Posterior cingulate gyrus (tissue), 11 donors: ENCODE data around the gene CCDC33.
A peak's percentile ranks its signal among the peaks of the same experiment; 100 is the strongest.
"Not testable (repeated sequence)": the region's sequence is repeated elsewhere in the genome, so short reads cannot be mapped to it uniquely, and the experiment has no call there.

Experiments
- DNase-seq, 10 donors: peaks; one replicate each; pipeline versions ENCODE4 v3.0.0 to v3.0.0-alpha.2; 2020 to 2021; ENCODE audit warnings: mixed read lengths in 3 of 10
- intact Hi-C: fragments of 100-400 bp; cut with DNase I; formaldehyde crosslinking; loops from one replicate; pipeline ENCODE4 v1.15.1; 2023

CCDC33 gene

DNA sequence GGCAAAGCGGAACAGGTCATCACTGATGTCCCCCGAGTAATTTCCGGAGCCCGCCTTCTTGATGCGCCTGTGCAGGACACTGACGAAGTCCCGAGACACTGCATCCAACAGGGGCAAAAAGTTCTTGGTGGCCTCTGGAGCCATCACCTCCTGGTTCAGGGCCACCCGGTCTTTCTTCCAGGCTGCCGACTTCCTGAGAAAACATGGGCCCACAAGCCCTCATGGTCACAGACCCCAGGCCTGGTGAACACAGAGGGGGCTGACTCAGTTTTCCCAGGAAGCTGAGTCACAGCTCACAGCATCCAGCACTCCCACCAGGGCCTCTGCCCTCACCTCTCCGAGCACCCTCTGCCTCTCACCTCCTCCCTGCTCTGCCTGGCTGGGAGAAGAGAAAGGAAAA, 108.9 kb downstream of the CCDC33 start:
- intact Hi-C loops, result no loop called here
- DNase-seq, result peak in 2 of 10 donors; percentile 44 to 61

DNA sequence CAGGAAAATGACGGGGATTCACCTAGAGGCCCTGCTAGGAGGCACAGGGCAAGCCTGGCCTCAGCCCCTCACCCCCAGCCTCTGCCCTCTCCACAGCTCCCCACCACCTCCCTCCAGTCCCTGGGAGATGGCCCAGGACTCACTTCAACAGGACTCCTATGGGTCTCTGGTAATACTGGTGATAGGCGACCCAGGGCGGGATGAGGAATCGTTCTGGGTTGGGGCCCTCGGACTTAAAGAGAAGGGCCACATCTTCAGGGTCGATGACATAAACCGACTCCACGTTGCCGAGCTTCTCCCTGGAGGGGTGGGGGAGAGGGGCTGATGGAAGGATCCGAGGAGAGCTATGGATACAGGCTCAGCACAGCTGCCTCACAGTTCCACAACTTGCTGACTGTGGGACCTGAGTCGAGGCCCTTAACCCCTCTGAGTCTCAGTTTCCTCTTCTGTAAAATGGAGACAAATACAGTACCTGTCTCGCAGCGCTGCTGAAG, 111.7 kb downstream of the CCDC33 start:
- intact Hi-C loops, result no loop called here
- peak in 2 of 10 donors; percentile 29 to 46 for DNase-seq

DNA sequence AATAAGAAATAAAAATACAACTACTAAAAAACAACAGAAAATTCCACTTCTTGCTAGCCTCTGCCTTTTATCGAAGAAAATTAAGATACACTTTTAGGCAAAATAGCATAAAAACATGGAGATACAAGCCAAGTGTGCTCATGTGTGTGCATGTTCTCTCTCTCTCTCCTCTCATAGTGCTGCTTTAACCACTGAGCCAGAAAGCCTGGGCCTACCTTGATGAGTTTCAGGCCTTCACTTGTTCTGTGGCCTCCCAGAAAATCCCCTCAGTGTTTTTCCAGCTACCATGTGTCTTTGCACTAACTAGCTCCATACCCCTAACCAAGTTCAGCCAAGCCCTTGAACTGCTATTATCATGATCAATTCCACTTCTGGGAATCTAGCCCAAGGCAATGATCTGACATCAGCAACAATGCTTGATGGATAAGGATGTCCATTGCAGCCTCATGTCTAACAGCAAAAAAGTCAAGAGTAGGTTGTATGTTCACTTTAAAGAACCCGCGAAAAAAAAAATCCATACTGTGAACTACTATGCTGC, 113.2 kb downstream of the CCDC33 start:
- peak in 1 of 10 donors; percentile 7 for DNase-seq
- intact Hi-C loops, result no loop called here

DNA sequence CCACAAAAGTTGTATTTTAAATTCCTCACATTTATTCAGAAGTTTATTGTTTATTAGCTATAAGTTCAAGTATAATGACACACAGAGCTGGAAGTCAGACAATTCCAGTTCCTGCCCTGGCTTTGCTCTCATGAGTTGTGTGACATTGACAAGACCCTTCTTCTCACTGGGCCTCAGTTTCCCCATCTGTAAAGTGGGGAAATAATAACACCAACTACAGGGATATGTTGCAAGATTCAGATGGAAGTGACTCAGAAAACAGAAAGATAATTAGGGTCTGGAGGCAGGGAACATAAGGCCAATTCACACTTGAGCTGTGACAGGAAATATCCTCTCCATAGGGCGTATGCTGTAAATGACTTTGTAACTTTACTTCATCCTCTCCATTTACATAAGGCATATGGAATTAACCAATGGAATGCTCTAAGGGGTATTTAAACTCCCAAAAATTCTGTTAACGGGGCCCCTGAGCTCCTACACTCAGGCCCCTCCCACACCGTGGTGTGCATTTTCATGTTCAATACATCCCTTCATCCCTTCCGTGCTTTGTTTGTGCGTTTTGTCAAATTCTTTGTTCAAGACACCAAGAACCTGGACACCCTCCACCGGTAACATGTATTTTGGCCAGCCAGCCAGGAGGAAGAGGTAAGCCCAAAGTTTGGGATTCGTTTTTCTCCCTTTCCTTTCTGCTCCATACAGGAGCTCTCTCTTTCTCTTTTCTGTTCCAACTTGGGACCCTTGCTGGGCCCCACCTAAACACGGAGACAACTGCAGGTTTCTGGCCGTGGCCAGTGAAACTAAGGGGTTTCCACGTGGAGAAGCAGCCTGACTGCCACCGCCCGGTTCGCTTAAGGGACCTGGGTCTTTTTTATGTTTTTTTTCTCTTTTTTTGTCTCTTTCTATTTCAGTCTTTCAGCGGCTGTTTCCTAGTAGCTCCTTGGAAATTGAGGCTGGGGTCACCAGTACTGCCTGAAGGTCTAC, 114.5 kb downstream of the CCDC33 start:
- DNase-seq, result peak in 1 of 10 donors; percentile 34
- intact Hi-C loops, result no loop called here

DNA sequence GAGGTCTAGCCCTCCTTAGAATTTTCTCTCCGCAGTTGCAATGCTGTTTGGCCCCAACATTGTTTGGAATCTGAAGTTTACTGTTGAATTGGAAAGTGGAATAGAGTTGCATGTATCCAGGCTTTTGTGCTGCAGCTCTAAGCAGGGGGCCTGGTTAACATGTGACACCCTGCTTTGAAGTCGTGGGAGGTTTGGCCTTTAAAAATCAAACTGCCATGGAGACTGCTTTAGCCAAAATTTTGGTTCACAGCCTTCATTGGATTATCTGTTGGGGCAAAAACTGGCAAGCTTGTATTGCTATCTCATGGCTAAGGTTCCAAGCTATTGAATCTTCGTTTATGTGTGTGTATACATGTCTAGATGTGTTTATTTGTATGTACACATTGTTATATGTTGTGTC, 115.5 kb downstream of the CCDC33 start:
- intact Hi-C loops, result no loop called here

DNA sequence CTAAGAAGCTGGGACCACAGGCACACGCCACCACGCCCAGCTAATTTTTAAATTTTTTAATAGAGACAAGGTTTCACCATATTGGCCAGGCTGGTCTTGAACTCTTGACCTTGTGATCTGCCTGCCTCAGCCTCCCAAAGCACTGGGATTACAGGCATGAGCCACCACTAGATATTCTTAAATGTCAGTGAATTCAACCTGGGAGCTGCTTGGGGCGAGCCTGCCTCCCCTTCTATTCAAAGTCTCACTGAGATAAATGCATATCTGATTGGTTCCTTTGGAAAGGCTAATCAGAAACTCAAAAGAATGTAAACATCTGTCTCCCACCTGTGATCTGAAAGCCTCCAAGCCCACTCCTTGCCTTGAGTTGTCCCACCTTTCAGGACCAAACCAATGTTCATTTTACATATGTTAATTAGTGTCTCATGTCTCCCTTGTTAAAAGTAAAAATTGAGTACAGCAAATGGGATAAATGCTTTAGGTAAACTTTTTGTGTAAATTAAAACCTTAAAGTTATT, 116.3 kb downstream of the CCDC33 start:
- intact Hi-C loops, result no loop called here
- no peak for DNase-seq

More for the DNA sequence above, 115.5 kb downstream of the CCDC33 start:
- no peak for DNase-seq

DNA sequence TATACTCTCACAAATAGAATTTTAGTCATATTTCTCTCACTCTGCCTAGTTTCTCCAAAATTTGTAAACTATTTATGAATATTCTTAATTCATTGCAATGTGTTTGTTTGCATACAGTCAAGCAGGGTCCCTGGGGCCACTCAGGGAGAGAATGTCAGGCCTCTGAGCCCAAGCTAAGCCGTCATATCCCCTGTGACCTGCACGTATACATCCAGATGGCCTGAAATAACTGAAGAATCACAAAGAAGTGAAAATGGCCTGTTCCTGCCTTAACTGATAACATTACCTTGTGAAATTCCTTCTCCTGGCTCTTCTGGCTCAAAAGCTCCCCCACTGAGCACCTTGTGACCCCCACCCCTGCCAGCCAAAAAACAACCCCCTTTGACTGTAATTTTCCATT, 117.9 kb downstream of the CCDC33 start:
- intact Hi-C loops, result not testable (repeated sequence)
- DNase-seq, result peak in 1 of 10 donors; percentile 48

DNA sequence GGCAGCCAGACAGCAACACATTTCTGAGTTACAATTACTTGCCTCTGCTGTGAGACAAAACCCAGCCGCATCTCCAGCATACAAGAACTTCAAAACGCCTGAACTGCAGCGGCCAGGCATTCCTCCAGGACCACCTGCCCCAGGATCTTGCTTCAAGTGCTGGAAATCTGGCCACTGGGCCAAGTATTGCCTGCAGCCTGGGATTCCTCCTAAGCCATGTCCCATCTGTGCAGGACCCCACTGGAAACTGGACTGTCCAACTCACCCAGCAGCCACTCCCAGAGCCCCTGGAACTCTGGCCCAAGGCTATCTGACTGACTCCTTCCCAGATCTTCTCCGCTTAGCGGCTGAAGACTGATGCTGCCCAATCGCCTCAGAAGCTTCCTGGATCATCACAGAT, 119.9 kb downstream of the CCDC33 start:
- intact Hi-C loops, result not testable (repeated sequence)
- DNase-seq, result peak in 2 of 10 donors; percentile 51 to 52

DNA sequence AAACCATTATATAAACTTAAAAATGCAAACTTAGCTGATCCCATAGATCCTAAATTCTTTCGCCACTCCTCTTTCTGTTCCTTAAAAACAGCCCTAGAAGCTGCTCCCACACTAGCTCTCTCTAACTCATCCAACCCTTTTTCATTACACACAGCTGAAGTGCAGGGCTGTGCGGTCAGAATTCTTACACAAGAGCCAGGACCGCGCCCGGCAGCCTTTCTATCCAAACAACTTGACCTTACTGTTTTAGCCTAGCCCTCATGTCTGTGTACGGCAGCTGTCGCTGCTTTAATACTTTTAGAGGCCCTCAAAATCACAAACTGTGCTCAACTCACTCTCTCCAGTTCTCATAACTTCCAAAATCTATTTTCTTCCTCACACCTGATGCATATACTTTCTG, 121.4 kb downstream of the CCDC33 start:
- intact Hi-C loops, result not testable (repeated sequence)
- DNase-seq, result peak in 1 of 10 donors; percentile 33

DNA sequence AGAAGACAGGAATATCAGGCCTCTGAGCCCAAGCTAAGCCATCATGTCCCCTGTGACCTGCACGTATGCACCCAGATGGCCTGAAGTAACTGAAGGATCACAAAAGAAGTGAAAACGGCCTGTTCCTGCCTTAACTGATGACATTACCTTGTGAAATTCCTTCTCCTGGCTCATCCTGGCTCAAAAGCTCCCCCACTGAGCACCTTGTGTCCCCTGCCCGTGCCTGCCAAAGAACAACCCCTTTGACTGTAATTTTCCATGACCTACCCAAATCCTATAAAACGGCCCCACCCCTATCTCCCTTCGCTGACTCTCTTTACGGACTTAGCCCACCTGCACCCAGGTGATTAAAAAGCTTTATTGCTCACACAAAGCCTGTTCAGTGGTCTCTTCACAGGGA, 123.2 kb downstream of the CCDC33 start:
- intact Hi-C loops, result not testable (repeated sequence)
- DNase-seq, result peak in 1 of 10 donors; percentile 5

DNA sequence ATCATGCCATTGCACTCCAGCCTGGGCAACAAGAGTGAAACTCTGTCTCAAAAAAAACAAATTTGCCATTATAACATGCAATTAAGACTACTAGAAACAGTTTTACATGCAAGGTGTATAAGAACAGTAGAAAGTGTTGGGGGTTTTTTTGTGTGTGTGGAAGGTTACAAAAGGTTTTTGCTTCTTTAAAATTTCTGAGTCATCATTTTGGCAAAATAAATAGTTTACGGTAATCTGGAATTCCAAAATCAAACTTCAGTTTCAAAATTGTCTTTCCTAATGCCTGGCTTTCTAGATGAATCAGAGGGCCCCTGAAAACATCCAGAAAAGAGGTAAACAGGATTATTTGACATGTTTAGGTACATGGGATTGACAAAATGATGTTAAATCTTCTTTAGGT, 124.7 kb downstream of the CCDC33 start:
- DNase-seq, intact Hi-C loops: not testable (repeated sequence)

DNA sequence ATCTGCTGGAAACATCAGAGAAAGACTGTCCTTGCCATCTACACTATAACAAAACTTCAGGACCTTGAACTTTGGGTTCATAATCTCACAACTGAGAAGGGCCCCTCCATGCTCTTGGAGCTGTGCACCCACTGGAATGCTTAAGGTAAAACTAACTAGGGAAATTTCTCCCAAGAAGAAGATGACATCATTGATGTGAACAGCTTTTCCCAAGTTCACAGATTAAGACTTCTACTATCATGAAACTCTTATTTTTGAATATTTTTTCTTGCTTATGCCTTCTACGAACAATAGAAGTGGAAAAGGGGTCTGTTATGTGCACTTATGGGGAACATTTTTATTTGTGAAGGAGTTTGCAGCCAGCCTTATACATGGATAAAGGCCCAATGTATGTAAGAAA, 126.4 kb downstream of the CCDC33 start:
- intact Hi-C loops, result no loop called here
- no peak for DNase-seq

DNA sequence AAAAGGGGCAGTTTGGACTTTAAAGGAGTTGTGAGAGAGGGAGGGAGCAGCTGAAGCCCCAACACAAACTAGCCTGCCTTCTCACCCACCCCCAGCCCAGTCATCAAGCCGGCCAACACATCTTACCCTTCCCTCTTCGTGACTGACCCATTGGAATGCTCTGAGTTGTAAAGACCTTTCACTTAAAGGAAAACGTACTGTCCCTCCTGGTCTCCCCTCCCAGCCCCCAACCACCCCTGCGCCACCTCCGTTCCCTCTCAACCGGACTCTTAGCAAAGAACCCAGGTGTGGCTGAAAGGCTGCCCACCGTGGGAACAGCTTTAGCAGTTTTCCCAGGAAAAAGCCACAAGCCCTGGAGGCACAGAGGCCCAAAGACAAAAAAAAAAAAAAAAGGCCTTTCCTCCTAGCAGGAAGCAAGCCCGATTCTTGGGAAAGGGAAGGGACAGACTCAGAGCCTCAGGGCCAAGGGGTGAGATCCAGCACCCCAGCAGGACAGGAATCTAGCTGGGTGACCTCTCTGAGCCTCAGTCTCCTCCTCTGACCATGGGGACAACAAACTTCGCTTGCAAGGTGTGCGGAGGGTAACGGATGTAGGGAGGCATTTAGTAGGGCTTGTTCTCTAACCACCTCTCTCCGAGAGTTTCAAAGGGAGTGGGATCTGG, 128.9 kb downstream of the CCDC33 start:
- DNase-seq, result peak in 1 of 10 donors; percentile 39
- intact Hi-C loops, result no loop called here

DNA sequence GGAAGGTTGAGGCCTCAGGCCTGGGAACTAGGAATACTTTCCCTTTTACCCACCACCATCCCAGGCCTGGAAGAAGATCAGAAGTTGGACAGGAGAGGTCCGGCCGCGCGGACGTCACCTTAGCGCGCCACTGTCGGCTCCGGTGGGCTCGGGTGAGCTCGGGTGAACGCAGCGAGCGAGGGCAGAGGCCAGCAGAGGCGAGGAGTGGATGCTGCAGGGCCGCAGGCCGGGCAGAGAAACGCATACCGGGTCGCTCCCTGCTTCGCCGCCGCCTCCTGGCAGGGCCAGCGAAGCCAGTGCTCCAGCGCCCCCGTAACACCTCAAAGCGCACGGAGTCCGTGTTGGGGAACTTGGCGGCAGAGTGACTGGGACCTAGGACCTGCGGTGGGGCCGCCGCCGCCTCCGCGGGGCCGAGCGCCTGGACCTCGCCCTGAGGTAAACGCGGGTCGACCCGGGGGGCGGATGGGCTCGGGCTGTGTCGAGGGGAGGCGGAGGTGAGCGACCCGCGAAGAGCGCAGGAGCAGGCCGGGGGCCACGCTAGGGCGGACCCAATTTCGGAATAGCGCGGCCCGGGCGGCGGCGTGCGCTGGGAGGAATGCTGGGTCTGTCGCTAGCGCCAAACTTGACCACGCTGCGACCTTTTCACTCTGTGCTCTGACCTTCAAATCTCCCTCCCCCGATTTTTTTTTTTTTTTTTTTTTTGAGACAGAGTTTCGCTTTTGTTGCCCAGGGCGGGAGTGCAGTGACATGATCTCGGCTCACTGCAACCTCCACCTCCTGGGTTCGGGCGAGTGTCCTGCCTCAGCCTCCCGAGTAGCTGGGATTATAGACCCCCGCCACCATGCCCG, 129.7 kb downstream of the CCDC33 start:
- intact Hi-C loops, result no loop called here
- peak in 2 of 10 donors; percentile 76 to 82 for DNase-seq

DNA sequence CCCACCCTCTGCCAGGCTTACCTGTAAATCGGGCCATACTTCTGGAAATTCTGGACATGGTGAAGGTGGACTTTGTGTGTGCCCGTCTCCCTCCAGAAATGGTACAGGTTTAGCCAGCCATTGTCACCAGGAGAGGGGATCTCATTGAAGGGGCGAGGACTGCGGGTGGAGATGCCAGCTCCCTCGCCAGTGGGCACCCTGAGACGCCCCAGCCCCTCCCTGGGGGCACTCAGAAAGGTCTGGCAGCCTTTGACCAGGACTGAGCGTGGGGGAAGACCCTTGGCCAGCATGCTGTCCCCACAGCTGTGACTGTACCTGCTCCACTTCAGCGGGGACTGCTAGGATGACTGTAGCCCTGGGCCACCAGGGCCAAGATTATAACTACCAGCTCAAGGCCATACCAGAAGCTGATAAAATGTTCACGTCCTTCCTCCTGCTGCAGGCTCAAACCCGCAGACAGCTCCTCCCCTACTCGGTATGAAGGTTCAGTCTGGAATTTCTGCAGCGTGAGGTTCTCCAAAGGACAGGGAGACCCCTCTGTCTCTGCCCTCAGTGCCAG, 131.2 kb downstream of the CCDC33 start, which contains the start of gene CYP11A1:
Gene CYP11A1 (minus strand): TSS at position 351 of the 559 bp plus-strand sequence. CDS start 61 bp downstream, at position 290.
- peak in 1 of 10 donors; percentile 40 for DNase-seq
- intact Hi-C loops, result no loop called here

DNA sequence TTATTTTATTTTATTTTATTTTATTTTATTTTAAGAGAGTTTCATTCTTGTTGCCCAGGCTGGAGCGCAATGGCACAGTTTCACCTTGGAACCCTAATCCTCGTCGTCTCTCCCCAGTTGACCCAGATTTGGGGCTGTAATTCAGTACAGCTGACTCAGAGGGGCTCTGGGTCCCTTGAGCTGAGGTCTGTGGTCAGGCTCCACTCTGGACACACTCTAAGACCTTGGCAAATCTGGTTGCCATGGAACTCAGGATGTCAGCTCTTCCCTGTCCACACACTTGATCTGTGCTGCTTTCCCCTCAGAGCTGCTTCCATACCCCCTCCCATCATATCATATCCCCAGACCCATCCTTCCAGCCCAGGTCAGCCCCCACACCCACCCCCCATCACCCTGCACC, 132.0 kb downstream of the CCDC33 start:
- peak in 1 of 10 donors; percentile 28 for DNase-seq
- intact Hi-C loops, result no loop called here

DNA sequence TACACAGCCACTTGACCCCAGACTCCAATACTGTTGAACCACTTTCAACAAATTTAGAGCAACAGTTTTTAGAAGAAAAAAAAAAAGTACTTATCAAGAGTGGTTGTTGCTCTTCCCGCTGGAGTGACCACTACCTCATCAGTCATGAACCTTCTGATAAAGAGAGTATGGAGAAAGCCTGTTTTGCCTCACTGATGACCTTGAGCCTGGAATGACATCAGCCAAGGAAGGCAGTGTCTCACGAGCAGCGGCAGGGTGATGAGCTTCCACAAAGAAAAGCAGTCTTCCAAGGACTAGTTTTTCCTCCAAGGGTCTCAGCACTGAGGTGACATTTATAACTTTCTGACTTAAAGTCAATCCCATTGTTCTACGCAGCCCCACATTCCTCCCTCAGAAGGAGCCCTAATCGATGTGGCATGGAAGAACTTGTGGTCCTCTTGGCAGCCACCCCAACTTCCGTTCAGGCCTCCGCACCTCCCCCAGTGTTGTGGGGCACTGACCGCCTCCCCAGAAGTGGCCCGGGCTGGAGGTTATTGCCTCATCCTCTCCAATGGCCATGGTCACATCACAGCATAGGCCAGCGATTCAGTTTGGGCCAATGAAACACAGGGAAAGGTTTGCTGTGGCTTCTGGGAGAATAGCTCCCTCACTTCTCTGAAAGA, 133.1 kb downstream of the CCDC33 start:
- intact Hi-C loops, result no loop called here
- peak in 1 of 10 donors; percentile 46 for DNase-seq

DNA sequence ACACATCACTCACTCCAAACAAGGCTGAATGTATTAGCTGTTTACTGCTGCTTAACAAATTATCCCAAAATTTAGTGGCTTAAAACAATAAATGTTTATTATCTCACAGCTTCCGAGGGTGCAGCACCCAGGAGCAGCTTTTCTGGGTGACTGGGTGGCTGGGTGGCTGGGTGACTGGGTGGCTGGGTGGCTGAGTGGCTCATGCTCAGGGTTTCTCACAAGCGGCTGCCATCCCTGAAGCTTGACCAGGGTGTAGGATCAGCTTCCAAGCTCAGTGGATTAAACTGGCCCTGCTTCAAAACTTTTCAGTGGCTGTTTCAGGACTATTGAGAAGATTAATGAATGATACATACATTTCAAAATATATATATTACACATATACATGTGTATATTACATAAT, 133.6 kb downstream of the CCDC33 start:
- intact Hi-C loops, result loop anchor here (5.0 kb wide), 2 partner anchors 248 to 398 kb away; partner anchors contain the start of gene CLK3
- DNase-seq, result peak in 1 of 10 donors; percentile 61

DNA sequence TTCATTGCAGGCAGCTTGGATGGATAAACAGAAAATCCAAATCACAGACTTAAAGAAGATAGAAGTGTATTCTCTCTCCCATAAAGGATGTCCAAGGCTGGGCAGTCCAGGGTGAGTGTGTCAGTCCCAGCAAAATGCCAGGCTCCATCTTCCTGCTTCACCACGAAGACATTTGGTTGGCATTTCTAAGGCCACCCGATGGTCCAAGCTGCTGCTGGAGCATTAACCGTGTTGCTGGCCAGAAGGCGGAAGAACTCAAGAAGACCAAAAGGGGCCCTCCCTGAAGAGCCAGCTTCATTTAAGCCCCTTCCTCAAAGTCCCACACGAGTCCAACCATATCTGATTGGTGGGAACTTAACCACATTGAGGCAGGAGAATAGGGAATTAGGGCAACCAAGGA, 134.3 kb downstream of the CCDC33 start:
- intact Hi-C loops, result loop anchor here (5.0 kb wide), 2 partner anchors 247 to 397 kb away; partner anchors contain the start of gene CLK3
- peak in 1 of 10 donors; percentile 7 for DNase-seq
